Activated CD4-positive, CD25-positive, alpha-beta regulatory T cell (primary cell): Measurements from ENCODE around the gene TRIM67.
"Not testable (repeated sequence)": the region's sequence is repeated elsewhere in the genome, so short reads cannot be mapped to it uniquely, and the experiment has no call there.

Source experiments
- DNase-seq, 4 experiments: peaks; one replicate each; lab custom pipeline; 2025; lab: John Stamatoyannopoulos, UW

TRIM67 gene

DNA sequence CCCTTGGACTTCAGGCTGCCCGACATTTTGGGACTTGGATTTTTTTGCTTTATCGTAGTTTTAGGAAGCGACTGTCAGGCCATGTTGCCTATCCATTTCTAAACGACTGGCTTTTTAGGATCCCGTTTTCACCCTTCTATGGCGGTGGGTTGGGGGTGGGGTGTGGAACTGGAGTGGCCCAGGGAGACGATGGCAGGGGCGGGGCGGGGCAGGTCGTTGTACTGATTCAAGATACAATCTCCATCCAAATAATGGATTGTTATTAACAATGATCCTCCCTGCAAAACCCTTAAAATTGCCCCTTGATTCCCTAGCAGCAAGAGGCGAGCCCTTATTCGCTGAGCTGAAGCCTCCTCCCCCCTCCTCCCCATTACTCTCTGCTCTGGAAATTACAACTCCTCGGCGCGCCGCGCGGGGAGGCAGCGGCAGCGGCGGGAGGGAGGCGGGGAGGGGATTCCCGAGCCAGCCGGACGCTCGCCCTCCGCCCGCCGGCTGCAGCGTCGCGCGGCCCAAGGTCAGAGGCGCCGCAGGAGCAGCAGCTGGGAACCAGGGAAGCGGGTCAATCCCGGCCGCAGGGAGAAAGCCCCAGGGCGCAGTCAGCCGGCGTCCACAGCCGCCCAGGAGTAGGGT is at the start of gene TRIM67:
Gene TRIM67 (plus strand): TSS at position 392 of the 630 bp plus-strand sequence. CDS start 912 bp downstream, outside the sequence.
- DNase-seq, result no peak

DNA sequence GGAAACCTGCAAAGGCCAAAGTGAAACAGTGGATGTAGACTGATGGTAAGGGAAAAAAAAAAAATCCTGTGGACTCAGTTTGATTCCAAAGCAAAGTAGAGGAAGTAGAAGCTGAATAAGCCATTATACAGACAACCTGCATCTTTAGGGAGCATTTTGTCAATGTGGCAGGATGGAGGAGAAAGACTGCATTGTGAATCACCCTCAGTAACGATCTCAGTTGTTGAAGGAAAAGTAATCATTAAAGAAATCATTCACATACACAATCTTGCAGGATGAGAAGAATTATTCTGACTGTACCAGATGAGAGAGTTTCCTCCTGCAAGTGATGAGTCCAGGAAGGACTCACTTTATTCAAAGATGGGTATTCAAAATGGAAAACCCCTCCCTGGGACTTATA is 45.1 kb upstream of the TRIM67 start:
- DNase-seq, result no peak

DNA sequence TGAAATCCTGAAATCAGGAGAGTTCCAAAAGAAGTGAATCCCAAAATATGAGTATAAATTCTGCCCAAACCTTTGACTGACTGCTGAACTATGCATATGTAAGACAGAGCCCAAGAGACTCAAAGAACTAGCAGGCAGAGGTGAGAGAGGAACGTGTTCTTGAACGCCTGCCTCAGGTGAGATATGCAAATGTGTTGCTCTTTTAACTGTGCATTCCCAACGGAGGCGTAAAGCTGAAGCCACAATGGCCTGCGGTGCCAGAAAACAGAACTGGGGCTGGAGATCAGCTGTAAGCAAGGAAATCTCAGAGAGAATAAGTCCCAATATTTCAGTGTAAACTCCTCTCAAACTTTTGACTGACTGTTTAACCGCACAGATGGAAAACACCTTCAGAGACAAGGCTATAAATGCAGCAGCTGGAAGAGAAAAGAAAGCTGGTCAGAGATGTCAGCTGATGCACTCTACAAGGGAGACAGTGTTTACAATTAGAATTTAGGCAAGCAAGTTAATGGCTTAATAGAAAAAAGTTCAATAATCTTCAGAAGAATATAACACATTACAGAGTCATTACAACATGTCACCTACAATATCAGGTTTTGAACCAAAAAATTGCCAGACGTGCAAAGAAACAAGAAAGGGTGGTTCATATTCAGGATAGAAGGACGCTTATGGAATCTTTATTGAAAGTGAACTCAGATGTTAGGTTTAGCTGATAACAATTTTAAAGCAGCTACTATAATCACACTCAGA is 43.0 kb upstream of the TRIM67 start:
- DNase-seq, result no peak

DNA sequence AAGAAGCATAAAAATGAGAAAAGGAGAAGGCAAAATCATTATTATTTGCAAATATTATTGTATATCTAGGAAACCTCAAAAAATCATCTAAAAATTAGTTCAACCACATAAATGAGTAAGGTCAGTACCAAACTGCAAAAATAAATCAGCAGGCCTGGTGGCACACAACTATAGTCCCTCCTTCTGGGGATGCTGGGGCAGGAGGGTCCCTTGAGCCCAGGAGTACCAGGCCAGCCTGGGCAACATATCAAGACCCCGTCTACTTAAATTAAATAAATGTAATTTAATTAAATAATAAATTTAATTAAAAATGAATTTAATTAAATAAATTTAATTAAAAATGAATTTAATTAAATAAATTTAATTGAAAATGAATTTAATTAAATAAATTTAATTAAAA is 40.3 kb upstream of the TRIM67 start:
- no peak for DNase-seq

DNA sequence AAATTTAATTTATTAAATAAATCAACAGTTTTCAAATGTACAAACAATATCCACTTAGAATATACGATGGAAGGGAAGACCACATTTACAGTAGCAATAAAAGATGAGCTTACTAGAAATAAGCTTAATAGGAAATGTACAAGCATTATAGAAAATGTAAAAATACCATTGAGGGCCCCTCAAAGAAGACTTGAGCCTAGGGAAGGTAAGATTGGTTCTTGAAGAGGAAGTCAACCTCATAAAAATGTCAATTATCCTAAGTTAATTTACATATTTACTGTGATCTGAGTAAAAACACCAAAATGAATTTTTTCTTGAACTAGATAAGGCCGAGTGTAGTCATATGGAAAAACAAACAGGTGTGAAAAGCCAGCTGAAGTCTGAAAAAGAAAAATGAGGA is 39.7 kb upstream of the TRIM67 start:
- DNase-seq, result no peak

DNA sequence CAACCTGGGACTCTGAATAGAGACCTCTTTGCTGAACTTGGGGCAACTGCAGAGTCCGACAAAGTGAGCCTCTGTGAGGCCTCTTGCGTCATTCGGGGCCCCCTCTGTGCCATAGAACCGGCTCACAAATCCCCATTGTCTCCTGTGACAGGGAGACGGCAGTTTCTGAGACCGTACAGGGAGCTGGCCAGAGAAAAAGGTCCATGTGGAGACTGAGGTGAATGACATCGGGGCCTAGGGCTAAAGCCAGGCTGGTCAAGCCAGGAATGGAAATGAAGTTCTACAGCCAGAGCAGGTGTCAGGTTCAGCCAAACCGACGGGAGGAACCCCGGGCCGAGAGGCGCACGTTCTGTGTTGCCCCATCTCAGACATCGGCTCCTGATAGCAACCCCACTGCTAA is 37.1 kb upstream of the TRIM67 start:
- DNase-seq, result no peak

DNA sequence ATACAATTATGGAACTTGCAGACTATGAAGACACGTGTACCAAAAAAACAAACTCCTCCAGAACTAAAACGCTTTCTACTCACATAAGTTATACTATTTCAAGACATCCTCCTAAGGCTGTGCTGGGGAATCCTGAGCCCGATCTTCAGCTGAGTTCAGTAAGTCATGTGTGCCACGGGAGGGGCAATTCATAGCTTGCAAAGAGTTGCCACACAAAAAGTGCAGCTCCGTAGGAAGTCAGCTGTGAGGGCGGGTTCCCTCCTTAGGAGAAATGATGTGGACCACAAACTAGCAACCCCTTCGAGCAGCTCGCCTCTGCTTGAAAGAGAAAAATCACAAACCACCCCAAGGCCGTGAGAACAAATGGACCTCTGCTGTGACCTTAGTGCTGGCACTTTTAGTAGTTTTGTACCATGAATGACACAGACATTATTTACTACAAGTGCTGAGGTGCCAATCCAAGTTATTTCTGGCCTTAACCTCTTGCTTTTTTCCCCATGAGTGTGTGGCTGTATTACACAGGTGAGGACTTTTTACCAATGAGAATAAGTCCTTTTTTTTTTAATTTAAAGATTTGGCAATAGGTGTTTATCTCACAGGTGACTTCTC is 35.8 kb upstream of the TRIM67 start:
- no peak for DNase-seq

DNA sequence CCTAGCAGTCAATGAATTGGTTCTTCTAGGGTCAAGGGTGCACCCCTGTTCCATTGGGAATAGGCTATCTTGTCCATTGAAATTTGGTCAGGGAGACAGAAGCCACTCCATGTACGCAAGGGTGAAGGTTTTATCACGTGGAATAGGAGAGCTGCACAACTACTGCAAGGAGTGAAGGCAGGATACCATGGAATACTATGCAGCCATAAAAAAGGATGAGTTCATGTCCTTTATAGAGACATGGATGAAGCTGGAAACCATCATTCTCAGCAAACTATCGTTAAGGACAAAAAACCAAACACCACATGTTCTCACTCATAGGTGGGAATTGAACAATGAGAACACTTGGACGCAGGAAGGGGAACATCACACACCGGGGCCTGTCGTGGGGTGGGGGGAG is 34.8 kb upstream of the TRIM67 start:
- DNase-seq, result not testable (repeated sequence)

DNA sequence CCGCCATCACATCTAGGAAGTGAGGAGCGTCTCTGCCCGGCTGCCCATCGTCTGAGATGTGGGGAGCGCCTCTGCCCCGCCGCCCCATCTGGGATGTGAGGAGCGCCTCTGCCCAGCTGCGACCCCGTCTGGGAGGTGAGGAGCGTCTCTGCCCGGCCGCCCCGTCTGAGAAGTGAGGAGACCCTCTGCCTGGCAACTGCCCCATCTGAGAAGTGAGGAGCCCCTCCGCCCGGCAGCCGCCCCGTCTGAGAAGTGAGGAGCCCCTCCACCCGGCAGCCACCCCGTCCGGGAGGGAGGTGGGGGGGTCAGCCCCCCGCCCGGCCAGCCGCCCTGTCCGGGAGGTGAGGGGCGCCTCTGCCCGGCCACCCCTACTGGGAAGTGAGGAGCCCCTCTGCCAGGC is 33.4 kb upstream of the TRIM67 start:
- not testable (repeated sequence) for DNase-seq

DNA sequence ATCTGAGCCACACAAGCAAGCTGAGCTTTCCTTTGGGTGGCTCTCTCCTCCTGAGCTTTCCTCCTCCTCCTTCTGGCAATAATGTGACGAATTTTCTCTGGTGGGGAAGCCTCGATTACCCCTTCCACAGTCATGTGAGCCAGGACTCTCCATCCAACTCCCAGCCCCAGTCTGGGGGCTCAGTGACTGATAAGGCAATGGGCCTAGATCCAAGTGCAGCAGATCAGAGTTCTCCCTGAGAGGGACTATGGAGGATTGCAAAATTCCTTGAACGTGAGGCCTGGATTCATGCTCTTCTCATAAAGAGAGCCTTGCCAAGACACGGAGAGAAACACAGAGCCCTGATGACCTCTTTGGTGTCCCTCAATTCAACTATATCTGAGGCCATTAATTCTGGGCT is 31.3 kb upstream of the TRIM67 start:
- no peak for DNase-seq

DNA sequence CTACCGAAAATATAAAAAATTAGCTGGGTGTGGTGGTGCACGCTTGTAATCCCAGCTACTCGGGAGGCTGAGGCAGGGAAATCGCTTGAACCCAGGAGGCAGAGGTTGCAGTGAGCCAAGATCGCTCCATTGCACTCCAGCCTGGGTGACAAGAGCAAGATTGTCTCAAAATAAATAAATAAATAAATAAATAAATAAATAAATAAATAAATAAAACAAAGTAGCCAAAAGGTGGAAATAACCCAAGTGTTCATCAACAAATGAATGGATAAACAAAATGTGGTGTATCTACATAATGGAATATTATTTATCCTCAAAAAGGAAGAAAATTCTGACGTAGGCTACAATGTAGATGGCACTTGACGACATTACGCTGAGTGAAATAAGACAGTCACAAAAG is 29.3 kb upstream of the TRIM67 start:
- DNase-seq, result not testable (repeated sequence)

DNA sequence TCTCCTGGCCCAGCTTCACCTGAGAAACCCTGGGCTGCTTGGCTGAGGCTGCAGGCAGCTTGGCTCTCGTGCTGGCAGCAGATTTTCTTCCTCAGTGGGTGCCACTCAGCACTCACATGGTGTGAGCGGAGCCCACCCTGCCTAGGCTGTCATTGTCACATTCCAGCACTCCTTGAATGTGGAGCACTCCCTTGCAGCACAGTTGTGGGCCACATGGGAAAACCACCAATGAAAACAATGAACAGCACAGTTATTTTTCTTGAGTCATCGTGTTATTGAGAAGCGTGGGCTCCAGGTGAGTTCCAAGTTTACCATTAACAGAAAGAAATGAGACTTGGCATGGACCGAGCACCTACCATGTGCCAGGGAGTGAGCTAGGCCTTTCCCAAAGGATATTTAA is 27.2 kb upstream of the TRIM67 start:
- DNase-seq, result no peak

DNA sequence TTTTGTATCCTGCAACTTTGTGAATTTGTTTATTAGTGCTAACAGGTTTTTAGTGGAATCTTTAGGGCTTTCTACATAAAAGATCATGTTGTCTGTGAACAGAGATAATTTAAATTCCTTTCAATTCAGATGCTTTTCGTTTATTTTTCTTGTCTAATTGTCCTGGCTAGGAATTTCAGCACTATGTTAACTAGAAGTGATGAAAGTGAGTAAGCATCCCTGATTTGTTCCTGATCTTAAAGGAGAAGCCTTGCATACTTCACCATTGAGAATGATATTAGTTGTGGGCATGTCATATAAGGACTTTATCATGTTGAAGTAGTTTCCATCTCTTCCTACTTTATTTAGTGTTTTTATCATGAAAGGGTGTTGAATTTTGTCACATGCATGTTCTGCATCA is 23.6 kb upstream of the TRIM67 start:
- DNase-seq, result no peak

DNA sequence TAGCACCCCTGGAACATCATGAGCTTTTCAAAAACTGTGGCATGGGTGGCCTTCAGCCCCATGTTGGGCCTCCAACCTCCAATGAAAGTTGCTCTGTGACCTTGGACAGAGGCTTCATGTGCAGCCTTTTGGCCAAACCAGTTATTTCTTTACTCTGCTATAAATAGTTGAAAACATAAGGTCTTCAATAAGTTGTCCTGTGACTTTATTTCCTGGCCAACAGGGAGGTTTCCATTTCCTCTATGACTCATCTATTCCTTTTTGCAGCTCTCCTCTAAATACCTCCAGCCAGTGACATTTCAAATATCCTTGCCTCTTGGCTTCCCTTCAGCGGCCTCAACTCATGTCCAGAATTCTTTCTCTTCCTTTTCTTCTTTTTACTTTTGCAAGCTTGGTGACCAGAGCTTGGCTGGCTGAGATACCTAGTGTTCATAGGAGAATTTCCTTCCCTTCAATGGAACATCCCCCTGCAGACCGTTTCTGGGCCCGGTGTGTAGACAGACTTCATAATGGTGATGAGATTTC is 22.7 kb upstream of the TRIM67 start:
- no peak for DNase-seq

DNA sequence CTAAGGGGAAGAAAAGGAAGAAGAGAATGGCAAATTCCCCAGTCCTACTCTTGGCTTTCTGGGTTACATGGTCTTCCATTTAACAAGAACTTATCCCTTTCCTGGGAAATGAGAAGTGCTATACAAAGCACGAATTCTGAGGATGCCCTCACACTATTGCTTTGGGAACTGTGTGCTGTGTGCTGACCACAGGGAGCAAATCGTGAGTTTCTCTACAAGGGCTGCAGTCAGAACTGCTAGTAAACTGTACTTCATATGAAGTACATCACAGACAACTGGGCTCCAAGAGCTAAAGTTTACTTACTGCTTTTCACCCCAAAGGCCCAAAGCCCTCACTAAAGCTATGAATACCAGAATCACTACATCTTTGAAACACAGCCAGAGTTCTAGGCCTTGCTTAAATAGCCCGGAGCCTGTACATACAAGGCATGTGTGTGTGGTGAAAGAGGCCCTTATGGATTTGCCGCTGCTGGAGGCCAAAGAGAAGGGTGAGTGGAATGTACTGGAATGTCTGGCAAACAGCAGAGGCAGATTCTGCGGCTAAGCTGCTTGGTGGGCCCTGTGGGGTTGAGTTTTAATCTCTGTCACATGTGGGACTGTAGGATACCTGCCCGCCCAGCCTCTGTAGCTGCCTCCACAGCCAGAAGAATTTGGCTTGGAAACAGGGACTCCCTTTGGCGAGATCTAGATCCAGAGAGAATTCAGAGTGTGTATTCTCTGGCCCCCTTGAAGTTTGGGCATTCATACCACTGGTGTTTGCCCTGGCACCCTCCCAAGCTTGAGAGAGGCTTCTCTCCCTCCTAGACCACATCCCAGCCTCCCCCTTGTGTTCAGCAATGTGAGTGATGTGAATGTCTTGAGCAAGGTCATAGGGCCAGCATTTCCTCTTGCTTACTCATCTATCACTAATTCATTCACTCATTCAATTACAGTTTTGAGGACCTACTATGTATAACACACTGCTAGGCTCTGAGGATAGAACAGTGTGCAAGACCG is 21.9 kb upstream of the TRIM67 start:
- no peak for DNase-seq

DNA sequence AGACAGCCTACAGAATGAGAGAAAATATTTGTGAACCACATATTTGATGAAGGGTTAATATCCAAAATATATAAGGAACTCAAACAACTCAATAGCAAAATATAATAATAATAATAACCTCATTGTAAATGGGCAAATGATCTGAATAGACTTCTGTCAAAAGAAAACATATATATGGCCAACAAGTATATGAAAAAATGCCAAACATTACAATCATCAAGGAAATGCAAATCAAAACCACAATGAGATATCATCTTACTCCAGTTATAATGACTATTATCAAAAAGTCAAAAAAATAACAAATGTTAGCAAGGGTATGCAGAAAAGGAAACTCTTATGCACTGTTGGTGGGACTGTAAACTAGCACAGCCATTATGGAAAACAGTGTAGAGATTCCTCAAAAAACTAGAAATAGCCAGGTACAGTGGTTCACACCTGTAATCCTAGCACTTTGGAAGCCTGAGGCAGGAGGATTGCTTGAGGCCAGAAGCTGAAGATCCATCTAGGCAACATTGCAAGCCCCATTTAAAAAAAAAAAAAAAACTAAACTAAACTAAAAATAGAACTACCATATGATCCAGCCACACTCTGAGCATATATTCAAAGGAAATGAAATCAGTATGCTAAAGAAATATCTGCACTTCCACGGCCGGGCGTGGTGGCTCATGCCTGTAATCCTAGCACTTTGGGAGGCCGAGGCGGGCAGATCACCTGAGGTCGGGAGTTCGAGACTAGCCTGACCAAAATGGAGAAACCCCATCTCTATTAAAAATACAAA is 17.3 kb upstream of the TRIM67 start:
- DNase-seq, result no peak

DNA sequence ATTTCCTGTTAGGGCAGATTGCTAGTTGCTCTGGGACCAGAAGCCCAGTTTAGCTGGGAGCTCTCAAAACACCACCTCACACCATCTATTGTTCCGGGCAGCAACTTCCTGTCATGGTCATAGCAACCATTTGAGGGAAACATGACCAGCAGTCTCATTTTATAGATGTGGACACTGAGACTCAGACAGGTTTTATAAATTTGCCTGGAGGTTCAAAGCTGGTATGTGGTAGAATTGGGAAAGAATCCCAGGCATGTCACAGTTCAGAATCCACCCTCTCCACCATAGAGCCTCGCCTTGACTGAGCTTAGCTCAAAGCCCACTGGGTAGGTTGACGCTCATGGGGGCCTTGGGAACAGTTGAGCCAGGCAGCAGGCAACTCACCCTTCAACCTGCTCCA is 14.0 kb upstream of the TRIM67 start:
- DNase-seq, result no peak

DNA sequence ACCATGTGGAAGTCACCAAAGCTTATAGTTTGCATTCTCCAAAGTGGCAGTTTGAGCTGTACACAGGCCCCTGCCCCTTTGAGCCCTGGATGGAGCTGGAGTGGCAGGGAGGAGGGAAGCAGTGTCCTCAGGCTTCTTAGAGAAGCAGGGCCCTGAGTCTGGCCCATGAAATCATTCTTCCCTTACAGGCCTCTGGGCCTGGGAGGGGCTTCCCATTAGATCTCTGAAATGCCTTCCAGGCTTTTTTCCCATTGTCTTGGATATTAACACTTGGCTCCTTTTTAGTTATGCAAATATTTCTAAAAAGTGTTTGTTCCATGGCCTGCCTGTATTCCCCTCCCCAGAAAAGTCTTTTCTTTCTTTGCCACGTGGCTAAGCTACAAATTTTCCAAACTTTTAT is 10.0 kb upstream of the TRIM67 start:
- no peak for DNase-seq

DNA sequence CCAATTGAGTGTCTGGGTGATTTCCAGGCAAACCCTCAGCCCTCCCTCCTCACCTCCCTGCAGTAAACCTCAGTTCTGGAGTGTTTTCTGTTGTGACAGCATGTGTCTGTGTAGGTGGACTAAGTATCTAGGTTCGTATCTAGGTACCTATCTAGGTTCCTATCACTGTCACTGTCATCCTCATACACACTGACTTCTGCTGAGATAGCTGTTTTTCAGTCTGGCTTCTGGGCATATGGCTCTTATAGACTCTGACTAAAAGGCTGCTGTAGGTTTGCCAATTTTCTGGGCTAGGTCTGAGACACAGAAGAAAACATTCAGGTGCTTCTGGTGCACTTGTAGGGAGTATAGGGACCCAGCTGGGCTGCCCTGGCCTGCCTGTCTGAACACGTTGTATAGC is 8.1 kb upstream of the TRIM67 start:
- no peak for DNase-seq

DNA sequence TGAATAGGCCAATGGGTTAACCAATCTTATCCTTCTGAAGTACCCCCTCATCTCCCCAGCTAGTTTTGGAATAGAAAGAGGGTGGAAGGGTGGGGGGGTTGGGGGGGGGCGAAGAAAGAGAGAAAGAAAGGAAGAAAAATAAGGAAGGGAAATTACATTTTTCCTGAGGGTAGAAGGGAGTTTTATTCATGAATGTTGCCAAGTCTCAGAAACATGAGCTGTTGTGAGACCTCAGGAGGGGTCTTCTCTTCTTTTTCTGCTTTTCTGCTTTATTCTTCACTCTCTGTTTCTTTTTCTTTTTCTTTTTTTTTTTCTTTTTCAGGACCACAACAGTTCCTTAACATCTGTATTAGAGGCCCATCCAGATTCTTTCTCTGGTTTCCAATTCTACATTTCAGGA is 6.0 kb upstream of the TRIM67 start:
- DNase-seq, result no peak

DNA sequence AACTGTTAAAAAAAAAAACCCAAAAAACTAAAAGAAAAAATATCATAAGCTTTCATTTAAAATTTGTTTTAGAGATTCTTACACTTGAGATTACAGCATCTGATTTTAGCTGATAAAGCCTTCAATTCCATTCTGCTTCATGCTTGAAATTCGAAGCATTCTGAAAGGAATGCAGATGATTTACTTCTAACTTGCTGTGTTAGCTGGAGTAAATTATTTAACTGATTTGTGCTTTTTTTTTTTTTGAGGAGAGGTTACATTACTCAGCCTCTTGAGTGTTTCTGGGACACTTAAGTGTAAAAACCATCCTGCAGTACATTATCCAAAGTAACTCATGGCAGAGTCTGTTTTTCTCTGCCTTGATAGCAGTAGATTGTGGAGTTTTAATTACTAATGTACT is 4.5 kb upstream of the TRIM67 start:
- no peak for DNase-seq
